Panc1 (cell line): Measurements from ENCODE around the gene GPATCH11. TPM values are rescaled to one million over a fixed set of nuclear protein-coding genes. Genes with fewer than 3 reads are reported as not detected.

ENCODE experiments used
- ATAC-seq: fragments of 200-7000 bp; cut with Tn5 transposase; 2 replicates; pipeline ENCODE4 v1.9.1; 2020; ENCODE audit warnings: mild to moderate bottlenecking, moderate library complexity
- Bru-seq: library from RNA; stranded (reverse); fragments of 400-500 nt; gene quantifications from one replicate; lab custom pipeline; 2021; lab: Mats Ljungman, UMichigan
- BruChase-seq, 2 experiments: library from RNA; stranded (reverse); fragments of 400-500 nt; gene quantifications; one replicate each; lab custom pipeline; 2021; lab: Mats Ljungman, UMichigan
- BruUV-seq: library from RNA; stranded (reverse); fragments of 400-500 nt; replicated peaks from 2 replicates; lab custom pipeline; 2021; lab: Mats Ljungman, UMichigan
- CTCF ChIA-PET: fragments of 300-600 bp; sonication (Branson Sonifier 250); formaldehyde crosslinking; loops from one replicate; lab custom pipeline; 2022; ENCODE audit warnings: antibody characterized with exemption; lab: Charles Lee
- POLR2A ChIA-PET: fragments of 300-600 bp; sonication (Branson Sonifier 250); formaldehyde crosslinking; loops from one replicate; lab custom pipeline; 2022; ENCODE audit warnings: antibody characterized with exemption; lab: Charles Lee
- DNase-seq: peaks from one replicate; pipeline ENCODE4 v3.0.0-alpha.2; 2010; ENCODE audit warnings: low read depth, low spot score
- H3K27ac ChIP-seq: 2 replicates; pipeline ENCODE4 v1.5.1; 2011; ENCODE audit warnings: mild to moderate bottlenecking, low read length, inconsistent platforms
- H3K27me3 ChIP-seq: fragments of 200-500 bp; sonication (Bioruptor generic); 2 replicates; pipeline ENCODE4 v1.6.0; 2014; ENCODE audit warnings: low read length, inconsistent platforms; ENCODE audit not compliant: control insufficient read depth, insufficient read depth
- H3K36me3 ChIP-seq: fragments of 200-500 bp; sonication (Bioruptor generic); 2 replicates; pipeline ENCODE4 v1.5.1; 2014; ENCODE audit warnings: inconsistent platforms, mild to moderate bottlenecking, low read length, moderate library complexity; ENCODE audit not compliant: control insufficient read depth, insufficient read depth
- H3K4me1 ChIP-seq: 2 replicates; pipeline ENCODE4 v1.5.1; 2011; ENCODE audit warnings: inconsistent platforms, mild to moderate bottlenecking, low read length, moderate library complexity; ENCODE audit not compliant: control insufficient read depth, insufficient read depth
- H3K4me3 ChIP-seq, 2 experiments: 2 replicates each; pipeline ENCODE4 v1.5.1; 2011 to 2012; ENCODE audit warnings: low read depth in 2 of 2, low read length in 2 of 2, mild to moderate bottlenecking in 2 of 2, inconsistent platforms in 1 of 2, moderate library complexity in 1 of 2
- H3K9me3 ChIP-seq: fragments of 200-500 bp; sonication (Bioruptor generic); 2 replicates; pipeline ENCODE4 v1.5.1; 2014; ENCODE audit warnings: low read depth, mild to moderate bottlenecking, inconsistent platforms, low read length, moderate library complexity; ENCODE audit not compliant: control insufficient read depth, insufficient read depth
- POLR2AphosphoS5 ChIP-seq: IDR thresholded peaks from 2 replicates; pipeline ENCODE4 v1.6.1; 2012; ENCODE audit warnings: mild to moderate bottlenecking, low read depth, low read length, moderate library complexity
- REST ChIP-seq, 2 experiments: IDR thresholded peaks; 2 replicates each; pipeline ENCODE4 v1.6.1; 2011 to 2012; ENCODE audit warnings: low read depth in 2 of 2, control low read depth in 1 of 2, low read length in 1 of 2, mild to moderate bottlenecking in 1 of 2, moderate library complexity in 1 of 2; ENCODE audit not compliant: insufficient read depth in 1 of 2
- SIN3A ChIP-seq: IDR thresholded peaks from 2 replicates; pipeline ENCODE4 v1.6.1; 2012; ENCODE audit warnings: low read depth, mild to moderate bottlenecking, low read length, moderate library complexity, borderline replicate concordance; ENCODE audit not compliant: insufficient read depth
- TCF7L2 ChIP-seq: IDR thresholded peaks from 2 replicates; pipeline ENCODE4 v1.6.1; 2011; ENCODE audit warnings: mild to moderate bottlenecking, low read depth, low read length, inconsistent platforms
- in situ Hi-C: cut with HindIII; loops from 2 replicates; pipeline ENCODE4 v1.10.0; 2016; ENCODE audit warnings: low sequenced_read_pairs, low pct_unique_long_range_greater_than_20kb
- intact Hi-C: fragments of 100-400 bp; cut with micrococcal nuclease; formaldehyde crosslinking; loops from one replicate; pipeline ENCODE4 v1.10.0; 2022; ENCODE audit not compliant: unreplicated experiment
- long read RNA-seq: library from polyadenylated mRNA; unstranded; transcript quantifications from one replicate; pipeline ENCODE4 v2.0.0, GENCODE V29; 2021; ENCODE audit not compliant: unreplicated experiment
- polyA plus RNA-seq: library from polyadenylated mRNA; unstranded; fragments of >200 nt; gene quantifications from one replicate; pipeline ENCODE4 v1.2.1, GENCODE V29; 2012; ENCODE audit warnings: missing spikeins; ENCODE audit not compliant: insufficient read length
- total RNA-seq: library from RNA; stranded (reverse); gene quantifications from one replicate; pipeline ENCODE4 v1.2.1, GENCODE V29; 2021; ENCODE audit not compliant: unreplicated experiment
- TF ChIP-seq, protein P1 (sequence below): fragments of 450-650 bp; IDR thresholded peaks from 2 replicates; pipeline ENCODE4 v1.5.1; 2017; ENCODE audit warnings: mild to moderate bottlenecking

GPATCH11 gene
- total RNA-seq (7.1 TPM), Bru-seq, nascent RNA (percentile 61 among the genes with signal in this experiment), BruChase-seq, experiment 1, labeled RNA remaining after a 2-hour chase (percentile 80 among the genes with signal in this experiment), BruChase-seq, experiment 2, labeled RNA remaining after a 6-hour chase (percentile 82 among the genes with signal in this experiment)
- polyA plus RNA-seq = 3.9 TPM
- long read RNA-seq, transcript GPATCH11-202 (9 exons, 3,906 nt) = major isoform, 23 of 39 reads
- long read RNA-seq, partial matches to known transcripts = 11 of 39 reads
- long read RNA-seq, other reads (novel, unspliced or antisense) = 3 of 39 reads

GRCh38 chr2:37083873-37084794 lies at the start of gene GPATCH11, which contains the start of gene HEATR5B:
GPATCH11 (plus strand) TSS chr2:37084518; CDS start chr2:37088382, 3,864 bp downstream.
HEATR5B (minus strand) TSS chr2:37084372; CDS start chr2:37083414, 958 bp downstream.
- no peaks in the 10 kb centered on the region; the same call in none of the 2 replicates for H3K36me3 ChIP-seq
- ChIA-PET POLR2A (interaction anchor here (0.5 to 0.8 kb wide), 2 partner anchors 181 to 360 kb away, joined by 3 to 8 read pairs; no protein-coding TSS in a partner anchor), CTCF (no interaction called here)
- DNase-seq (peak; percentile 97), ATAC-seq (peak; percentile 98)
- TF ChIP-seq TCF7L2 (no peak), REST (IDR thresholded peaks at IDR 0.05; ENCODE audit: insufficient read depth in 1 of 2, low read depth in 2 of 2, low read length in 1 of 2) (no peak), POLR2AphosphoS5 (peak; percentile 73), SIN3A (peak; percentile 69)
- TF ChIP-seq, protein P1, sequence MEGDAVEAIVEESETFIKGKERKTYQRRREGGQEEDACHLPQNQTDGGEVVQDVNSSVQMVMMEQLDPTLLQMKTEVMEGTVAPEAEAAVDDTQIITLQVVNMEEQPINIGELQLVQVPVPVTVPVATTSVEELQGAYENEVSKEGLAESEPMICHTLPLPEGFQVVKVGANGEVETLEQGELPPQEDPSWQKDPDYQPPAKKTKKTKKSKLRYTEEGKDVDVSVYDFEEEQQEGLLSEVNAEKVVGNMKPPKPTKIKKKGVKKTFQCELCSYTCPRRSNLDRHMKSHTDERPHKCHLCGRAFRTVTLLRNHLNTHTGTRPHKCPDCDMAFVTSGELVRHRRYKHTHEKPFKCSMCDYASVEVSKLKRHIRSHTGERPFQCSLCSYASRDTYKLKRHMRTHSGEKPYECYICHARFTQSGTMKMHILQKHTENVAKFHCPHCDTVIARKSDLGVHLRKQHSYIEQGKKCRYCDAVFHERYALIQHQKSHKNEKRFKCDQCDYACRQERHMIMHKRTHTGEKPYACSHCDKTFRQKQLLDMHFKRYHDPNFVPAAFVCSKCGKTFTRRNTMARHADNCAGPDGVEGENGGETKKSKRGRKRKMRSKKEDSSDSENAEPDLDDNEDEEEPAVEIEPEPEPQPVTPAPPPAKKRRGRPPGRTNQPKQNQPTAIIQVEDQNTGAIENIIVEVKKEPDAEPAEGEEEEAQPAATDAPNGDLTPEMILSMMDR = no peak
- H3K27me3 ChIP-seq = no peaks in the 10 kb centered on the region
- peak within 1 kb of the TSS; percentile 82 for H3K27ac ChIP-seq
- intact Hi-C loops (no loop called here), in situ Hi-C loops (no loop called here)
- H3K9me3 ChIP-seq = no peaks in the 10 kb centered on the region
- peaks cover 18% of the 10 kb centered on the region for H3K4me1 ChIP-seq
- H3K4me3 ChIP-seq = peak within 1 kb of the TSS; percentile 96 to 98
- BruUV-seq = no TSS peak

DNA sequence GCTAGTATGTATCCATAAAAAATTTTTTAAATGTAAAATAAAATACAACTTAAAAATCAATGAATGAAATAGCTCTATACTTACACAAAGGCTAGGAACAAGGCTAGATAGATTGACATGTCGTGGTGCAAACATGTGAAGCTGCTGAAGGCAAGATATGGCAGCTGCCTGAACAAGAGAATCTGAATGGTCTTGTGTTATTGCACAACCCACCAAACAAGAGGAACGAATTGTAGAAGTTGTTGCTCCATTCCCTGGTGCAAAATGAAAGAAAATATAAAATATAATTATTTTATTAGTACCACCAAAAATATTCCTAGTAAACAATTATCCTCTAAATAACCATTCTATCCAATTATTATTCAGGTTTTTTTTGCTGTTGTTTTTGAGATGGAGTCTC lies 46.5 kb upstream of the GPATCH11 start:
- in situ Hi-C loops (no loop called here), intact Hi-C loops (no loop called here)
- ChIA-PET CTCF (no interaction called here), POLR2A (no interaction called here)
- no peaks in the 10 kb centered on the region for H3K9me3 ChIP-seq
- H3K27ac ChIP-seq = no peak overlapping the region
- peaks cover 7% of the 10 kb centered on the region; the same call in 1 of the 2 replicates for H3K36me3 ChIP-seq
- no peaks in the 10 kb centered on the region for H3K4me1 ChIP-seq
- no TSS peak for BruUV-seq
- DNase-seq (no peak), ATAC-seq (no peak)
- no peak overlapping the region for H3K4me3 ChIP-seq
- no peaks in the 10 kb centered on the region for H3K27me3 ChIP-seq
- TF ChIP-seq, protein P1 = no peak
